ENCODE results near the gene C3orf80. TPM values are rescaled to one million over a fixed set of nuclear protein-coding genes. Genes with fewer than 3 reads are reported as not detected.

Gene C3orf80
- total RNA-seq, 1 experiment from 2014 or later = 2.4 TPM

- no peaks in the 10 kb centered on the region for H3K4me1 ChIP-seq (ENCODE audit: control insufficient read depth in 1 of 2, insufficient read depth in 2 of 2, low read length in 2 of 2)
- no peaks in the 10 kb centered on the region for H3K9me3 ChIP-seq (ENCODE audit: control insufficient read depth in 1 of 2, insufficient read depth in 1 of 2, low read depth in 1 of 2, low read length in 2 of 2)
- BruUV-seq (replicated peaks) = no TSS peak
- H3K27me3 ChIP-seq (ENCODE audit: insufficient read depth, low read length) = no peaks in the 10 kb centered on the region
- TF ChIP-seq ATF3 (IDR thresholded peaks at IDR 0.05) (no peak), CTCF (IDR thresholded peaks at IDR 0.05 in 2 of 3, conservative IDR thresholded peaks at IDR 0.05 in 1 of 3; ENCODE audit: borderline replicate concordance in 1 of 3, insufficient read depth in 1 of 3, low read depth in 2 of 3, low read length in 2 of 3) (no peak), EZH2phosphoT487 (IDR thresholded peaks at IDR 0.05; ENCODE audit: borderline replicate concordance) (no peak), REST (IDR thresholded peaks at IDR 0.05; ENCODE audit: low read depth) (no peak), SIN3A (IDR thresholded peaks at IDR 0.05; ENCODE audit: low read depth) (no peak), CBX3 (IDR thresholded peaks at IDR 0.05; ENCODE audit: low read depth) (no peak), SP1 (IDR thresholded peaks at IDR 0.05; ENCODE audit: low read depth) (no peak), SRF (IDR thresholded peaks at IDR 0.05; ENCODE audit: low read depth) (no peak)
- ChIA-PET CTCF (no interaction called here), RAD21 (ENCODE audit: low non-redundant PET in 1 of 2, low total read pairs in 2 of 2, uncharacterized antibody in 2 of 2, unreplicated experiment in 2 of 2) (no interaction called here), POLR2A (no interaction called here)
- DNase-seq (ENCODE audit: low read depth, low spot score) = no peak
- no peaks in the 10 kb centered on the region for H3K79me2 ChIP-seq (ENCODE audit: insufficient read depth, low read length)
- no peak overlapping the region for H3K27ac ChIP-seq (ENCODE audit: low read depth, low read length)
- intact Hi-C loops (cut with micrococcal nuclease) = no loop called here
- H4K20me1 ChIP-seq (ENCODE audit: insufficient read depth) = no peaks in the 10 kb centered on the region
- no peak overlapping the region for H3K4me3 ChIP-seq (replicated peaks in 1 of 2; ENCODE audit: low read depth in 1 of 2, low read length in 2 of 2)
- no peaks in the 10 kb centered on the region for H3K36me3 ChIP-seq (ENCODE audit: control insufficient read depth in 1 of 2, insufficient read depth in 2 of 2, low read length in 2 of 2)
- no peak overlapping the region for H3K4me2 ChIP-seq (ENCODE audit: low read length)
- no peak for ATAC-seq
- H2AFZ ChIP-seq (ENCODE audit: low read depth, low read length, poor library complexity, severe bottlenecking) = no peak overlapping the region
- no peaks in the 10 kb centered on the region for H3K9me2 ChIP-seq (ENCODE audit: insufficient read depth)
- H3K9ac ChIP-seq (ENCODE audit: low read length) = no peak overlapping the region
These were observed 28.6 kb upstream of the C3orf80 start for GRCh38 chr3:160196511-160197104.

All from HCT116 (cell line).